RWPE2 (cell line): Measurements from ENCODE around the gene SPRR2G.
"Not testable (repeated sequence)": the region's sequence is repeated elsewhere in the genome, so short reads cannot be mapped to it uniquely, and the experiment has no call there.

Experiments
- ATAC-seq: fragments of 200-7000 bp; cut with Tn5 transposase; 3 replicates; pipeline ENCODE4 v1.9.1; 2021; ENCODE audit warnings: low read depth
- DNase-seq: peaks from one replicate; pipeline ENCODE4 v3.0.0-alpha.2; 2020; ENCODE audit warnings: low spot score
- H3K27ac ChIP-seq: fragments of 450-650 bp; 2 replicates; pipeline ENCODE4 v1.5.1; 2017; ENCODE audit warnings: mild to moderate bottlenecking; ENCODE audit not compliant: poor library complexity, severe bottlenecking
- H3K27me3 ChIP-seq: fragments of 250-450 bp; sonication (Bioruptor Pico); 2 replicates; pipeline ENCODE4 v1.5.1; 2021; ENCODE audit warnings: mild to moderate bottlenecking, moderate library complexity; ENCODE audit not compliant: insufficient read depth, poor library complexity, severe bottlenecking
- H3K36me3 ChIP-seq: fragments of 250-450 bp; sonication (Bioruptor Pico); 2 replicates; pipeline ENCODE4 v1.5.1; 2020; ENCODE audit warnings: low read depth, mild to moderate bottlenecking, moderate library complexity
- H3K4me1 ChIP-seq: fragments of 250-450 bp; sonication (Bioruptor Pico); 2 replicates; pipeline ENCODE4 v1.5.1; 2021; ENCODE audit warnings: mild to moderate bottlenecking, moderate library complexity; ENCODE audit not compliant: insufficient read depth, poor library complexity, severe bottlenecking
- H3K4me3 ChIP-seq: fragments of 250-450 bp; sonication (Bioruptor Pico); 2 replicates; pipeline ENCODE4 v1.5.1; 2021; ENCODE audit warnings: mild to moderate bottlenecking, moderate library complexity; ENCODE audit not compliant: severe bottlenecking
- H3K9me3 ChIP-seq: fragments of 250-450 bp; sonication (Bioruptor Pico); 2 replicates; pipeline ENCODE4 v1.5.1; 2021; ENCODE audit warnings: mild to moderate bottlenecking, moderate library complexity; ENCODE audit not compliant: severe bottlenecking
- CTCF ChIP-seq: fragments of 450-650 bp; IDR thresholded peaks from one replicate; pipeline ENCODE4 v1.5.1; 2017; ENCODE audit warnings: mild to moderate bottlenecking, moderate library complexity; ENCODE audit not compliant: poor library complexity, severe bottlenecking

Gene SPRR2G

GRCh38 chr1:153119491-153119971 lies 31.2 kb downstream of the SPRR2G start:
- TF ChIP-seq CTCF: no peak
- no peaks in the 10 kb centered on the region for H3K36me3 ChIP-seq
- H3K27me3 ChIP-seq: no peaks in the 10 kb centered on the region
- no peak for DNase-seq
- peaks cover under 1% of the 10 kb centered on the region for H3K9me3 ChIP-seq
- no peak overlapping the region for H3K27ac ChIP-seq
- ATAC-seq: no peak
- no peak overlapping the region for H3K4me3 ChIP-seq
- H3K4me1 ChIP-seq: peaks cover 13% of the 10 kb centered on the region

GRCh38 chr1:153115264-153115663 lies 35.4 kb downstream of the SPRR2G start:
- not testable (repeated sequence) for H3K4me3 ChIP-seq, H3K9me3 ChIP-seq, H3K27me3 ChIP-seq, ATAC-seq, DNase-seq, H3K36me3 ChIP-seq, H3K27ac ChIP-seq, H3K4me1 ChIP-seq

GRCh38 chr1:153113416-153113815 lies 37.3 kb downstream of the SPRR2G start, which contains the start of gene SPRR2F:
SPRR2F (minus strand) TSS chr1:153113516; CDS start chr1:153112733, 783 bp downstream.
- no peak within 1 kb of the TSS for H3K4me3 ChIP-seq
- no peak within 1 kb of the TSS for H3K27ac ChIP-seq
- TF ChIP-seq CTCF: no peak
- H3K36me3 ChIP-seq: no peaks in the 10 kb centered on the region
- no peak for ATAC-seq
- no peak for DNase-seq
- no peaks in the 10 kb centered on the region for H3K4me1 ChIP-seq
- no peaks in the 10 kb centered on the region for H3K27me3 ChIP-seq
- H3K9me3 ChIP-seq: no peaks in the 10 kb centered on the region

GRCh38 chr1:153112454-153112853 lies 38.2 kb downstream of the SPRR2G start:
- H3K9me3 ChIP-seq, H3K36me3 ChIP-seq, DNase-seq, H3K4me3 ChIP-seq, H3K27me3 ChIP-seq, H3K4me1 ChIP-seq, ATAC-seq, H3K27ac ChIP-seq: not testable (repeated sequence)

GRCh38 chr1:153100245-153100644 lies 50.4 kb downstream of the SPRR2G start:
- H3K36me3 ChIP-seq: no peaks in the 10 kb centered on the region
- H3K27me3 ChIP-seq: no peaks in the 10 kb centered on the region
- H3K27ac ChIP-seq: peak overlapping the region; percentile 88
- no peaks in the 10 kb centered on the region for H3K9me3 ChIP-seq
- no peak for TF ChIP-seq CTCF
- DNase-seq (peak; percentile 84), ATAC-seq (peak; percentile 100)
- no peak overlapping the region for H3K4me3 ChIP-seq
- peaks cover 34% of the 10 kb centered on the region for H3K4me1 ChIP-seq
